Measurements from ENCODE around the gene GRAMD1B. TPM values are rescaled to one million over a fixed set of nuclear protein-coding genes. Genes with fewer than 3 reads are reported as not detected.
"Not testable (repeated sequence)": the region's sequence is repeated elsewhere in the genome, so short reads cannot be mapped to it uniquely, and the experiment has no call there.

The GRAMD1B gene
- total RNA-seq, 1 experiment from 2014 or later = 4.2 TPM

DNA sequence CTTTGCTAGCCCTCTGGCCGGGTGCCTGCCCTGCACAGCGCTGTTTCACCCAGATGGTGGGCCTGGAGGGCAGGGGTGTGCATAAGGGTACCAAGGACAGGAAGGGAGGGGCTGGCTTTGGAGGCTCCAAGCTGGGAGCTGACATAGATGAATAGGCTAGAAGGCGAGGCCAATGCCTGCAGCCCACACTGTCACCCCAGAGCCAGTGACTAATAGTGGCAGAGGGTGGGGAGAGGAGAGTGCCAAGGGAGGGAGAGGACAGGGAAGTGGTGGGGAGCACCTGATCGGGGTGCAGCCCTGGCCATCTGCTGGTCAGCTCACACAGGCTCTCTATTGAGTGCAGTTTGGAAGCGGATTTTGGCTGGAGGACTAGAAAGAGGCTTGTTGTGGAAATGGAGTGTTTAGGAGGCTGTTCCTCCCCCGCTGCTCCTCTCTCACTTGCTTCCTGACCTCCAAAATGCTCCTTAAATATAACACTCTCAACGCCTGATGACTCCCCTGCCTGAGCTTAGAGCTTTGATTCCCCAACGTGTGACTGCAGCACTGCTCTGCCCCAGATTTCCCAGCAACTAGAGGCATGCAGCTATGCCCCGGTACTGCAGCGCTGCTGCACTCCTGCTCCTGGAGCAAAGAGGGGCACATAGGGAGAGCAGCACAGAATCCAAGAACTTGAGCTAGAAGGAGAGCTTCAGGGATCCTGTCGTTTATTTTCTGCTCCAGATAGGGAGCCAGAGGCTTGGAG is 89.2 kb downstream of the GRAMD1B start:
- DNase-seq (ENCODE audit: low read depth) = peak; percentile 57
- in situ Hi-C loops (cut with HindIII; ENCODE audit: low pct_unique_long_range_greater_than_20kb, low sequenced_read_pairs) = no loop called here

GRCh38 chr11:123519797-123520193 is 89.7 kb downstream of the GRAMD1B start:
- in situ Hi-C loops (cut with HindIII; ENCODE audit: low pct_unique_long_range_greater_than_20kb, low sequenced_read_pairs) = no loop called here
- no peak for DNase-seq (ENCODE audit: low read depth)

DNA sequence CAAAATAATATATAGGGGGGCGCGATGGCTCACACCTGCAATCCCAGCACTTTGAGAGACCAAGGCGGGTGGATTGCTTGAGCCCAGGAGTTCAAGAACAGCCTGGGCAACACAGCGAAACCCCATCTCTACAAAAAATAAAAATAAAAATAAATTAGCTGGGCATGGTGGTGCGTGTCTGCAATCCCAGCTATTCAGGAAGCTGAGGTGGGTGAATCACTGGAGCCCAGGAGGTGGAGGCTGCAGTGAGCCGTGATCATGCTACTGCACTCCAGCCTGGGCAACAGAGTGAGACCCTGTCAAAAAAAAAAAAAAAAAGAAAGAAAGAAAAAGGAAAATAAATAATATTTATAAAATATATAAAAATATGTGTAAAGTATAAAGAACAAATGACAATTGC is 90.4 kb downstream of the GRAMD1B start:
- in situ Hi-C loops (cut with HindIII; ENCODE audit: low pct_unique_long_range_greater_than_20kb, low sequenced_read_pairs); DNase-seq (ENCODE audit: low read depth): not testable (repeated sequence)

DNA sequence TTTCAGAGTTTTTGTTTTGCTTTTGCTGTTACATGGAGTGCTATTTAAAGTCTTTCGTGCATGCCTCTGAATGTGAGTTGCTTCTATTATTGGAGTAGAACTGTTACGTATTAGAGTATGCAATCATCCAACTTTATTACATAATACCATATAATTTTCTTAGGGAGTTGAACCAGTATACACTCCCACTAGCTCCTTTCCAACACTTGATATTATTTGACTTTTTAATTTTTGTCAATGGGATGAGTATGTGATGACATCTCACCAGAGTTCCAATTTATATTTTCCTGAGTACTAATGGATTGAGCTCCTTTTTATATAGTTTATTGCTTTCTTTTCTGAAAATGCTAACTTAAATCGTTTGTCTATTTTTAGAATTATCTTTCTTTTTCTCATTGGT is 90.9 kb downstream of the GRAMD1B start:
- in situ Hi-C loops (cut with HindIII; ENCODE audit: low pct_unique_long_range_greater_than_20kb, low sequenced_read_pairs) = no loop called here
- no peak for DNase-seq (ENCODE audit: low read depth)

- in situ Hi-C loops (cut with HindIII; ENCODE audit: low pct_unique_long_range_greater_than_20kb, low sequenced_read_pairs) = no loop called here
- no peak for DNase-seq (ENCODE audit: low read depth)
Measured at GRCh38 chr11:123521930-123522329, 91.9 kb downstream of the GRAMD1B start.

- in situ Hi-C loops (cut with HindIII; ENCODE audit: low pct_unique_long_range_greater_than_20kb, low sequenced_read_pairs) = no loop called here
- no peak for DNase-seq (ENCODE audit: low read depth)
Measured at GRCh38 chr11:123523539-123523938, 93.5 kb downstream of the GRAMD1B start.

DNA sequence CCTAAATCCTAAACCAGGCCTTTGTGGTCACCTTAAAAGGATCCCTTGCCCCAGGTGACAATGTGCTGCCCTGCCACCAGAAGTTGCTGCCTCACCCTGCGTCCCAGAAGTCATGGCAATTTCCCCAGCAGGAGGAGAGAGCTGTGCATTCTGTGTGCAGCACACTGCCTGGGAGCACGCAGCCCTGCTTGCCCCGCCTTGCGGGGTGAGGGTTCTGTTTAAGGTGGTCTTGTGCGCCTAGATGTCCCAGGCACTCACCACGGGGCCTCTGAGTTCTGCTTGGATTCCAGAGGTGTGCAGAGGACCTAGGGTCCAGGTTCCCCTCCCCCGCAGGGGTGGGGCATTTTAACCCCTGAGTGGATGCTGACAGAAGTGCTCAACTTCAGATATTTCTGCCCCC is 95.0 kb downstream of the GRAMD1B start:
- in situ Hi-C loops (cut with HindIII; ENCODE audit: low pct_unique_long_range_greater_than_20kb, low sequenced_read_pairs) = no loop called here
- DNase-seq (ENCODE audit: low read depth) = no peak

DNA sequence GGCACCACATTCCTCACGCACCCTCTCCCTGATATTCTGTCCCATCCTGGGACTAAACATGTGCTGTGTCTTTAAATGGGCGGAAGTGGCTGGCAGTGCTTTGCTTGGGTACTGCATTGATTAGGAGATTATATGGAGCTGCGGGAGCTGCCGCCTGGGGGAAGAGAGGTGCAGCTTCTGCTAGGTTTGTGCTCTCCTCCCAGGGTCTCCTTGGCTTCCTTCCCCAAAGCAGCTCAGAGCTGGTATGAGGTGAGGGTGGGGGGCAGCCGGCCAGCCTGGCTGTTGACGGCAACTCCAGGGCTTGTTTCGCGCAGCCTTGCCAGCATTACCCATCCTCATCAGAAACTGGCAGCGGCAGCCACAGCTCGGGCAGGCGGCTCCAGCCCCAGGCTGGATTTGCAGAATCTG is 95.4 kb downstream of the GRAMD1B start:
- in situ Hi-C loops (cut with HindIII; ENCODE audit: low pct_unique_long_range_greater_than_20kb, low sequenced_read_pairs) = no loop called here
- DNase-seq (ENCODE audit: low read depth) = no peak

DNA sequence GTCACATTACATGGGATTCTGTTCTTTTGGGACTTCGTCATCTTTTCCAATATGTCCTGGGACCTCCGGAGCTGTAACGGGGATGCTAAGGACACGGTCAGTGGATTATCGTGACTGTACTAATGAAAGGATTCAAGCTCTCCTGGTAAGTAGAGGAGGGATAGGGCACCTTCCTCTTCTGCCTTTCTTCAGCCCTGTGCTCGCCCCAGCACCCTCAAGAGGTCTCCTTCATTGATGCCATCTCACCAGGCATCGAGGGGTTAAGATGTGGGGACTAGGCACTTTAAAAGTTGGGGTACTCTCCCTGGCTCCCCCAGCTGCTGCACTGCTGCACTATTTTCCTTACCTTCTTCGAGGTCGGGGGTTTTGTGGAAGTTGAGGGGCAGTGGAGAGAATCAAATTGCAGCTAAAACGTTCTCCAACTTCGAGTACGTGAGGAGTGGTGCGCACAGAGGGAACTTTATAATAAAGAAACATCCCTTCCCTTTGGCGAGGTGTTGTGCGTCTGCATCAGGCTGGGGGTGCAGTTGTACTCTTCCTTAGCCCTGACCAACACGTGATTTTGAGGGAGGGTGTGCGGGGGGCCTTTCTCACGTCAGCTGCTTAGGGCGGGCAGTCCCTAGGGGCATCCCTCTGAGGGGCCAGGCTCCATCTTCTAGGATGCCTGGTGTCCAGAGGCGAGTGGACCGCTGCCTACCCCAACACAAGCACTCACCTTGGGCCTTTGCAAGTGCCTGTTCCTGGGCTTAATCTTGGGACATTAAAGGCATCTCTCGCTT is 96.1 kb downstream of the GRAMD1B start:
- in situ Hi-C loops (cut with HindIII; ENCODE audit: low pct_unique_long_range_greater_than_20kb, low sequenced_read_pairs) = no loop called here
- DNase-seq (ENCODE audit: low read depth) = no peak

DNA sequence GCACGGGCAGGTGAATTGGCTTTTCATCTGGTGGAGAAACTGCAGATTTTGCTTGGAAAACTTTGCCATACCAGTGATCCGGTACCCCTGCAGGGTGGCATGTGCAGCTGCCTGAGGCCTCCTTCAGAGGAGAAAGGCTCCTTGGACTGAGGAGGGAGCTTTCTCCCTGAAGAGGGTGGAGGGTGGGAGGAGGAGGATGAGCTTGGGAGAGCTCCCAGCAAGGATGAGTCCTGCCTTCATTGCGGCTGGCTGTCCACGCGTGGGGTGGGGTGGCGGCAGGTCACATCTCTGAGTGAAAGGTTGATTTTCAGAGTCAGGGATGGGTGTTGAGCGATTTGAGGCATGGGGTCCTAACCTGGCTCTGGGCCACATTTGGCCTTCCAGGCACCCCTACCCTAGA is 96.8 kb downstream of the GRAMD1B start:
- DNase-seq (ENCODE audit: low read depth) = no peak
- in situ Hi-C loops (cut with HindIII; ENCODE audit: low pct_unique_long_range_greater_than_20kb, low sequenced_read_pairs) = no loop called here

DNA sequence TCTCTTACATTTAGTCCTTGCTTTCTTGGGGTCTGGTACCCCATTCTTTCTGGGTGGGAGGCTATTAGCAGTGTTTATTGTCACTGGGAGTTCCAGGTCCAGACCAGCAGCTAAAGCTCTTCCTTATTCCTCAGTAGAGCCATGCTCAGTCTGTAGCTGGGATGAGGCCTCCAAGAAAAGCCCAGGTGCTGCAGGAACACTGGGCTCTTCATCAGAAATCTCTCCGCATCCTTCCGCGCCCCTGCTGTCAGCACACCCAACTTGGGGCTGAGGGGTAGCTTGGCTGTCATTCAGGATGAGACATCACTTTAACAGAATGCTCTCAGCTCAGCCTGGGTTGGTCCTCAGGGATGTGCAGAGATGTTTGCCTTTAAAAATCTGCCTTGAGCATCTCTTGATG is 97.5 kb downstream of the GRAMD1B start:
- no peak for DNase-seq (ENCODE audit: low read depth)
- in situ Hi-C loops (cut with HindIII; ENCODE audit: low pct_unique_long_range_greater_than_20kb, low sequenced_read_pairs) = no loop called here

DNA sequence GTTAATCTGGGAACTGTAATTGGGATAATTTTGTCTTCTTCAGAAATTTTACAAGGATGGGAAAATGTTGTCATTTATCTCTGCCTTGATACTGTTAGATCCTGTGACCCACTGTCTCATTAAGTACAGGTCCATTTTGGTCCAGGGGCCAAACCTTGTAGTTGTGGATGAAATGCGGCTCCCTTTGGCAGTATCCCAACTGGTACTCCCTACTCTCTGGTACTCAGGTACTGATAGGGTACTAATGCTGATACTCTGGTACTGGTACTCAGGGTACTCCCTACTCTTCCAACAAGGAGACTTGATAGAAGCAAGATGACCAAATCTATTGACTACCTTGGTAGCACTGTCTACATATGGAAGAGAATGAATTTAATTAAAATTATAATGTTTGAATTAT is 97.9 kb downstream of the GRAMD1B start:
- no peak for DNase-seq (ENCODE audit: low read depth)
- in situ Hi-C loops (cut with HindIII; ENCODE audit: low pct_unique_long_range_greater_than_20kb, low sequenced_read_pairs) = no loop called here

DNA sequence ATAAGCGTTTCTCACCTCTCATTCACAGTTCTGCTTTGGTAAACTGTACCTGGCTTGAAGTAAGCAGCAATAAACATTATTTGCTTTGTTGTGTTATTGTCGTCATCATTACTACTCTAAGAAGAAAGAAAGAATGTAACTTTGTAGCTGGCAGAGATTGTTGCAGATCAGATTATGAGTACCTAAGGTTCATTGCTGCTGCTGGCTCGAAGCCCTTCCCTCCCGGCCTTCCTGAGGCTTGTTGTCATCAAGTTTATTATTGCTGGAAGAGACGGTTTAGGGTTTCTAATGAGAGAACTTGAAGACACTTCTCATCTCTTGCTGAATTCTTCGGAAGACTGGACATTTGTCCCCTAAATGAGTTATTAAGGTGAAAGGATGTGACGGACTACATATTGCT is 101.3 kb downstream of the GRAMD1B start:
- in situ Hi-C loops (cut with HindIII; ENCODE audit: low pct_unique_long_range_greater_than_20kb, low sequenced_read_pairs) = no loop called here
- no peak for DNase-seq (ENCODE audit: low read depth)

GRCh38 chr11:123532131-123532530 is 102.1 kb downstream of the GRAMD1B start:
- peak; percentile 41 for DNase-seq (ENCODE audit: low read depth)
- in situ Hi-C loops (cut with HindIII; ENCODE audit: low pct_unique_long_range_greater_than_20kb, low sequenced_read_pairs) = no loop called here

DNA sequence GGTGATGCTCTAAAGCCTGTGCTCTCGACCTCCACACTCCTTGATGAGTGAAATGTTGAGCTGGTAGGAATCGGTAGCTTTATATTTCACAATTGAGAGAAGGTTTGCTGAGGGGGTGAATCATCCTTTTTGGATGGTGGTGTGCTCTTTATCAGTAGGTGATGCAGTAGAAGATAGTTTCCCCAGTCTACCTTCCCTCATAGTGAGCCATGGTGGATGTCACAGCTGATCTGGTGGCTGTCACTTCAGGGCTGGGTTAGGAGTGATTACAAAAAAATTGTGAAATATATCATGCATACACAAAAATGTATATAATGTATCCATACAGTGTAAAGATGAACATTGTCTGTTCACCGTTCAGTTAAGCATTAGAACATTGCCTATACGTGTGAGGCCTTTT is 105.3 kb downstream of the GRAMD1B start:
- DNase-seq (ENCODE audit: low read depth) = no peak
- in situ Hi-C loops (cut with HindIII; ENCODE audit: low pct_unique_long_range_greater_than_20kb, low sequenced_read_pairs) = no loop called here

GRCh38 chr11:123536690-123537437 is 106.8 kb downstream of the GRAMD1B start:
- peak; percentile 73 for DNase-seq (ENCODE audit: low read depth)
- in situ Hi-C loops (cut with HindIII; ENCODE audit: low pct_unique_long_range_greater_than_20kb, low sequenced_read_pairs) = no loop called here

- DNase-seq (ENCODE audit: low read depth) = no peak
- in situ Hi-C loops (cut with HindIII; ENCODE audit: low pct_unique_long_range_greater_than_20kb, low sequenced_read_pairs) = no loop called here
Measured at GRCh38 chr11:123537726-123538125, 107.7 kb downstream of the GRAMD1B start.

DNA sequence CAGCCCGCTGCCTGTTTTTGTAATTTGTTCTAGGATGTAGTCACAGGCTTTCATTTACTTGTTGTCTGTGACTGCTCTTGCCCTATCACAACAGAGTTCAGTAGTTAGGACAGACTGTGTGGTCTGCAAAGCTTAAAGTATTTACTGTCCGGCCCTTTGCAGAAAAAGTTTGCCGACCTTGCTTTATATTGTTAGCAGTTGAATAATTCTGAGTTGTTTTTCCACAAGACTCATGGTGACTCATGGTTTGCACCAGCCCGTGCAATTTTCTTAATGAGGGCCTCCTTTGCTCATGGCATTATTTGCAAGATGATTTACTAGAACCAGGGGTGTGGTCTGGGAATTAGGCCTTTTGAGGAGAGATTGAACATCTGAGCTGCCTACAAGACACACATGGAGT is 113.7 kb downstream of the GRAMD1B start:
- in situ Hi-C loops (cut with HindIII; ENCODE audit: low pct_unique_long_range_greater_than_20kb, low sequenced_read_pairs) = no loop called here
- peak; percentile 83 for DNase-seq (ENCODE audit: low read depth)

Data from Caki2 (cell line).